ENCODE data around the gene PI4K2A.

GRCh38 chr10:97717627-97718026 is 77.2 kb downstream of the PI4K2A start:
- no peak for TF ChIP-seq TAF1 (IDR thresholded peaks at IDR 0.05; ENCODE audit: borderline replicate concordance, low read depth, low read length)
- no peak for TF ChIP-seq POLR2AphosphoS5 (IDR thresholded peaks at IDR 0.05; ENCODE audit: low read depth, low read length)
- TF ChIP-seq POLR2A (IDR thresholded peaks at IDR 0.05; ENCODE audit: low read depth, low read length) = no peak
